OCI-LY7 (cell line): ENCODE results near the gene VWDE.

ENCODE experiments used
- EZH2phosphoT487 ChIP-seq: fragments of 200-600 bp; sonication (generic); IDR thresholded peaks from 2 replicates; pipeline ENCODE4 v1.6.1; 2018; ENCODE audit warnings: low read depth, borderline replicate concordance, mild to moderate bottlenecking, mixed run types, antibody characterized with exemption, low read length, moderate library complexity, mixed read lengths
- TF ChIP-seq, protein P1 (sequence below): fragments of 200-600 bp; sonication (generic); conservative IDR thresholded peaks from 2 replicates; pipeline ENCODE4 v1.5.1; 2014; ENCODE audit warnings: mild to moderate bottlenecking, antibody characterized with exemption, low read length, moderate library complexity, mixed read lengths

DNA sequence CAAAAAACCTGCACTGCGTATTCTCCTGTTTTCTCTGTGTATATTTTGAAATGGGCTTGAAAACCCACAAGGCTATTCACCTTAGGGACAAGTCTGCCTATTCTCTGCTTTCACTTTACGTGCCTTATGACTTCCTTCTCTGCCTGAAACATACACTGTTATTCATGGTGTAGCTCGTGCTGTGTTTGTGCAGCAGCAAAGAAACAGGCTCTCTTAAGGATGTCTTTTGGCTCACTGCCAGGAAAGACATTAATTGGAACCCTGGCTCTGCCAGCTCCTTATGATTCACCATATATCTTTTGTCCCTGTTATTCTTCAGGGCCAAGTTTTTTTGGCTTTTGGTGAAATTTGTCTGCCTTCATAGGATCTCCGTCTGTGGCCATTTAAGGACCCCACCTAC is 100.2 kb downstream of the VWDE start:
- no peak for TF ChIP-seq EZH2phosphoT487
- TF ChIP-seq, protein P1, sequence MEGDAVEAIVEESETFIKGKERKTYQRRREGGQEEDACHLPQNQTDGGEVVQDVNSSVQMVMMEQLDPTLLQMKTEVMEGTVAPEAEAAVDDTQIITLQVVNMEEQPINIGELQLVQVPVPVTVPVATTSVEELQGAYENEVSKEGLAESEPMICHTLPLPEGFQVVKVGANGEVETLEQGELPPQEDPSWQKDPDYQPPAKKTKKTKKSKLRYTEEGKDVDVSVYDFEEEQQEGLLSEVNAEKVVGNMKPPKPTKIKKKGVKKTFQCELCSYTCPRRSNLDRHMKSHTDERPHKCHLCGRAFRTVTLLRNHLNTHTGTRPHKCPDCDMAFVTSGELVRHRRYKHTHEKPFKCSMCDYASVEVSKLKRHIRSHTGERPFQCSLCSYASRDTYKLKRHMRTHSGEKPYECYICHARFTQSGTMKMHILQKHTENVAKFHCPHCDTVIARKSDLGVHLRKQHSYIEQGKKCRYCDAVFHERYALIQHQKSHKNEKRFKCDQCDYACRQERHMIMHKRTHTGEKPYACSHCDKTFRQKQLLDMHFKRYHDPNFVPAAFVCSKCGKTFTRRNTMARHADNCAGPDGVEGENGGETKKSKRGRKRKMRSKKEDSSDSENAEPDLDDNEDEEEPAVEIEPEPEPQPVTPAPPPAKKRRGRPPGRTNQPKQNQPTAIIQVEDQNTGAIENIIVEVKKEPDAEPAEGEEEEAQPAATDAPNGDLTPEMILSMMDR, result no peak
